Activated B cell treated with CpG ODN at 0.5 μM for 24 hours (primary cell): Measurements from ENCODE around the gene SRP19. TPM values are rescaled to one million over a fixed set of nuclear protein-coding genes. Genes with fewer than 3 reads are reported as not detected.
"Not testable (repeated sequence)": the region's sequence is repeated elsewhere in the genome, so short reads cannot be mapped to it uniquely, and the experiment has no call there.

Source experiments
- ATAC-seq: fragments of 200-7000 bp; cut with Tn5 transposase; one replicate; pipeline ENCODE4 v1.10.0; 2021; ENCODE audit warnings: low read depth, mild to moderate bottlenecking, moderate library complexity
- CTCF ChIA-PET: fragments of 350-600 bp; sonication (Branson Sonifier 250); formaldehyde crosslinking; loops from one replicate; lab custom pipeline; 2021; ENCODE audit warnings: antibody characterized with exemption; lab: Charles Lee
- POLR2A ChIA-PET: fragments of 350-600 bp; sonication (Branson Sonifier 250); formaldehyde crosslinking; loops from one replicate; lab custom pipeline; 2021; ENCODE audit warnings: antibody characterized with exemption; lab: Charles Lee
- DNase-seq: peaks from one replicate; pipeline ENCODE4 v3.0.0; 2022
- H3K27ac Mint-ChIP-seq: one replicate; pipeline ENCODE4 v1.8.0; 2020; ENCODE audit warnings: mixed read lengths
- H3K27me3 Mint-ChIP-seq: one replicate; pipeline ENCODE4 v1.8.0; 2021; ENCODE audit warnings: mixed read lengths
- H3K36me3 Mint-ChIP-seq: one replicate; pipeline ENCODE4 v1.8.0; 2021; ENCODE audit warnings: low read depth, mixed read lengths
- H3K4me1 Mint-ChIP-seq: one replicate; pipeline ENCODE4 v1.8.0; 2021; ENCODE audit warnings: mixed read lengths
- H3K4me3 Mint-ChIP-seq: one replicate; pipeline ENCODE4 v1.8.0; 2020; ENCODE audit warnings: mild to moderate bottlenecking, mixed read lengths
- H3K9me3 Mint-ChIP-seq: one replicate; pipeline ENCODE4 v1.8.0; 2020; ENCODE audit warnings: mixed read lengths
- intact Hi-C: fragments of 100-400 bp; cut with micrococcal nuclease; formaldehyde crosslinking; loops from one replicate; pipeline ENCODE4 v1.15.1; 2024
- total RNA-seq: library from RNA; stranded (reverse); gene quantifications from 2 replicates; pipeline ENCODE4 v1.2.3, GENCODE V29; 2022
- TF ChIP-seq, protein P1 (sequence below): fragments of 200-600 bp; IDR thresholded peaks from one replicate; pipeline ENCODE4 v1.8.0; 2022; ENCODE audit warnings: antibody characterized with exemption, mild to moderate bottlenecking

Gene SRP19
- total RNA-seq, 1 donor from 2014 or later = 51.6 TPM

DNA sequence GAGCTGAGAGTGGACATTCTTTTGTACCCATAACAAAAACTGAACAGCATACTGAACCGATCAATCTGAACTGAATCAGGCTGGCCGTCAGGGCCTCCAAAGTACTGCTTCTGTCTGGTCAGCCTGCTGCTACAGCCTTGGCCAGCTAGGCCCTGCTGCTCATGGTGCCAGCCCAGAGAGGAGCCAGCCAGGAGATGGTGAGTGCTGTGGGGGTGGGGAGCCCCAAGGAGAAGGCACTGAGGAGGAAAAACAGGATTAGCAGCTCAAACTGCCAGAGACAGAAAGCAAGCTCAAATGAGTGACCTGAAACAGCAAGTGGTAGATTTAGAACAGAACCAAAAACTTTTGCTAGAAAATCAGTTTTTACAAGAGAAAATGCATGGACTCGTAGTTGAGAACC lies 23.9 kb downstream of the SRP19 start:
- Mint-ChIP-seq H3K4me1 (peaks cover 7% of the 10 kb centered on the region), H3K9me3 (no peaks in the 10 kb centered on the region), H3K27ac (peak overlapping the region; percentile 54), H3K4me3 (no peak overlapping the region), H3K36me3 (peaks cover 46% of the 10 kb centered on the region), H3K27me3 (no peaks in the 10 kb centered on the region)
- DNase-seq (no peak), ATAC-seq (no peak)
- ChIA-PET POLR2A (interaction anchor here (1.1 kb wide), 1 partner anchor 24 kb away, joined by 7 read pairs; the partner anchor contains the start of gene SRP19), CTCF (no interaction called here)
- intact Hi-C loops = no loop called here
- TF ChIP-seq, protein P1, sequence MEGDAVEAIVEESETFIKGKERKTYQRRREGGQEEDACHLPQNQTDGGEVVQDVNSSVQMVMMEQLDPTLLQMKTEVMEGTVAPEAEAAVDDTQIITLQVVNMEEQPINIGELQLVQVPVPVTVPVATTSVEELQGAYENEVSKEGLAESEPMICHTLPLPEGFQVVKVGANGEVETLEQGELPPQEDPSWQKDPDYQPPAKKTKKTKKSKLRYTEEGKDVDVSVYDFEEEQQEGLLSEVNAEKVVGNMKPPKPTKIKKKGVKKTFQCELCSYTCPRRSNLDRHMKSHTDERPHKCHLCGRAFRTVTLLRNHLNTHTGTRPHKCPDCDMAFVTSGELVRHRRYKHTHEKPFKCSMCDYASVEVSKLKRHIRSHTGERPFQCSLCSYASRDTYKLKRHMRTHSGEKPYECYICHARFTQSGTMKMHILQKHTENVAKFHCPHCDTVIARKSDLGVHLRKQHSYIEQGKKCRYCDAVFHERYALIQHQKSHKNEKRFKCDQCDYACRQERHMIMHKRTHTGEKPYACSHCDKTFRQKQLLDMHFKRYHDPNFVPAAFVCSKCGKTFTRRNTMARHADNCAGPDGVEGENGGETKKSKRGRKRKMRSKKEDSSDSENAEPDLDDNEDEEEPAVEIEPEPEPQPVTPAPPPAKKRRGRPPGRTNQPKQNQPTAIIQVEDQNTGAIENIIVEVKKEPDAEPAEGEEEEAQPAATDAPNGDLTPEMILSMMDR = no peak

DNA sequence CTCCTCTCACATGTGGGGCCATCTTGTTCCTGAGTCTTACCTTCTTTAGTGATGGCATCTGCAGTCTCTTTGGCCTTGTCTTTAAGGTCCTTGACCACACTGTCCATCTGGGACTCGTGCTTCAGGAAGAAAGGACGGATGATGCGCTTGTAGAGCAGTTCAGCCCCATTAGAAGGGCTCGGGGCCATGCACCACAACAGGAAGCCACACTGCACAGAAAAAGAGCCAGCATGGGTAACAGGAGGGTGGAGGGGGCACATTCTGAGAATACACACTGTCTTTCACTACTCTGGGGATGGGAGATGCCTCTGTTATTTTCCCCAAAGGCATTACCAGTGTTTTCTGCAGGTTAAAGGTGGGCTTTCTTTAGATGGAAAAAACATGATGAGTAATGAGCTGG lies 25.9 kb downstream of the SRP19 start:
- Mint-ChIP-seq H3K4me1 (peaks cover 3% of the 10 kb centered on the region), H3K27me3 (no peaks in the 10 kb centered on the region), H3K36me3 (peaks cover 47% of the 10 kb centered on the region), H3K4me3 (no peak overlapping the region), H3K27ac (no peak overlapping the region), H3K9me3 (no peaks in the 10 kb centered on the region)
- CTCF ChIA-PET = interaction anchor here (0.6 kb wide), 1 partner anchor 198 kb away, joined by 4 read pairs; no protein-coding TSS in a partner anchor
- POLR2A ChIA-PET = no interaction called here
- TF ChIP-seq, protein P1 = no peak
- DNase-seq (no peak), ATAC-seq (no peak)
- intact Hi-C loops = no loop called here

DNA sequence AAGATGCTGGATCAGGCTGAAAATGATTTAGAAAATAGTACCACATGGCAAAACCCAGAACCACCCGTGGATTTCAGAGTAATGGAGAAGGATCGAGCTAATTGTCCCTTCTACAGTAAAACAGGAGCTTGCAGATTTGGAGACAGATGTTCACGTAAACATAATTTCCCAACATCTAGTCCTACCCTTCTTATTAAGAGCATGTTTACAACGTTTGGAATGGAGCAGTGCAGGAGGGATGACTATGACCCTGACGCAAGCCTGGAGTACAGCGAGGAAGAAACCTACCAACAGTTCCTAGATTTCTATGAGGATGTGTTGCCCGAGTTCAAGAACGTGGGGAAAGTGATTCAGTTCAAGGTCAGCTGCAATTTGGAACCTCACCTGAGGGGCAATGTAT lies 31.0 kb downstream of the SRP19 start:
- POLR2A ChIA-PET = interaction anchor here (1.0 kb wide), 1 partner anchor 12 kb away, joined by 3 read pairs; no protein-coding TSS in a partner anchor
- DNase-seq, H3K4me3 Mint-ChIP-seq, H3K27me3 Mint-ChIP-seq, H3K9me3 Mint-ChIP-seq, H3K4me1 Mint-ChIP-seq, intact Hi-C loops, ATAC-seq, H3K27ac Mint-ChIP-seq, CTCF ChIA-PET: not testable (repeated sequence)
- H3K36me3 Mint-ChIP-seq = peaks cover 56% of the 10 kb centered on the region

DNA sequence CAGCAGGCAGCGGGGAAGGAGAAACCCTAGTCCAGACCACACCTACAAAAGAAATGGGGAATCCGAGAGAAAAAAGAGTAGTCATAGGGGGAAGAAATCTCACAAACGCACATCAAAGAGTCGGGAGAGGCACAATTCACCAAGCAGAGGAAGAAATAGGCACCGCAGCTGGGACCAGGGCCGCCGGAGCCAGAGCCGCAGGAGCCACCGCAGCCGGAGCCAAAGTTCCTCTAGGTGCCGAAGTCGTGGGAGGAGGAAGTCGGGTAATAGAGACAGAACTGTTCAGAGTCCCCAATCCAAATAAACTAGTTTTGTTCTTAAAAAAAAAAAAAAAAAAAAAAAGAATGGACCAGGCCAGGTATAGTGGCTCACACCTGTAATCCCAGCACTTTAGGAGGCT lies 31.7 kb downstream of the SRP19 start:
- Mint-ChIP-seq H3K27me3 (no peaks in the 10 kb centered on the region), H3K4me1 (peaks cover 6% of the 10 kb centered on the region), H3K9me3 (no peaks in the 10 kb centered on the region), H3K36me3 (peaks cover 55% of the 10 kb centered on the region), H3K27ac (no peak overlapping the region), H3K4me3 (no peak overlapping the region)
- TF ChIP-seq, protein P1 = no peak
- intact Hi-C loops = no loop called here
- ATAC-seq (no peak), DNase-seq (no peak)
- CTCF ChIA-PET = no interaction called here
- POLR2A ChIA-PET = no interaction called here

DNA sequence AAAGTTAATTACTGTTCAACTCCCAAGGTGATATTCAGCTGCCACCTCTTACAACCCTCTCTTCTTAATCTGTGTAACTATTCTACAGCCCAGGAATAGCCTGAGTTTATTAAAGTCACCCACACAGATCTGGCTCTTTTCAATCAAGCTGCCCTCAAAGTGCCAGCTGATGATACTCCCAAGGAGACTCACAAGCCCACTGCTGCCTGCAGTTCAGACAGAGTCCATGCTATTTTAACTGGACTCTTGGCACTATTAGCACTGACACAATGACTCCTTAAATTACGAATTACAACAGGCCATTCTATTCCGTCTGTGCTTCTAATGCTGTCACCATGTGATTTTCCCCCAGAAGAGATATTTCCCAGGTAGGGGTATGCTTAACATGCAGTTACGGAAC lies 34.6 kb downstream of the SRP19 start:
- Mint-ChIP-seq H3K4me1 (peaks cover 3% of the 10 kb centered on the region), H3K27ac (no peak overlapping the region), H3K9me3 (no peaks in the 10 kb centered on the region), H3K27me3 (no peaks in the 10 kb centered on the region), H3K4me3 (no peak overlapping the region), H3K36me3 (peaks cover 63% of the 10 kb centered on the region)
- TF ChIP-seq, protein P1 = no peak
- intact Hi-C loops = no loop called here
- POLR2A ChIA-PET = interaction anchor here (0.6 to 1.6 kb wide), 2 partner anchors 13 to 35 kb away, joined by 5 to 6 read pairs; partner anchors contain the start of gene SRP19
- ATAC-seq (no peak), DNase-seq (no peak)
- CTCF ChIA-PET = no interaction called here
